ENCODE measurements around the gene FRAS1. TPM values are rescaled to one million over a fixed set of nuclear protein-coding genes. Genes with fewer than 3 reads are reported as not detected.

The FRAS1 gene
- total RNA-seq = 19.8 and 30.4 TPM in 2 replicates

DNA sequence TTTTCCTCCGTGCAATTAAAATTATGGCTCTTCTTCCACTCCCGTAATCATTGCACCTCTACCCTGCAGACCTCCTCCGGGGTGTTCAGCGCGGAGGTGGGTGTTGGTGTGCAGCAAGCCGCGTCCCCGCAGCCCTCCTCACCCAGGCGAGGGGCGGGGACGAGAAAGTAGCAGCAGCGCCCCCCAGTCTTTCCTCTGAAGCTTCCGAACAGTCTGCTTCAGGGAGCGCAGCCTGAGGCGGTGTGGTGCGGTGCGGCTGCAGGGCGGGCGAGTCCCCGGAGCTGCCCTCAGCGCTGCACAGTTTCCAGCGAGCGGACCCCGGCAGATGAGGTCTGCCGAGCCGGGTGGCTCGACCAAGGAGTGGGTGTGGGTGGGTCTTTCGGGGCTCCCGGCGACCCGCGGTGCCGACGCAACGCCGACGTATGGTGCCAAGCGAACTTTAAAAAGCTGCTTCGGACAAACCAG is at the start of gene FRAS1:
Gene FRAS1 (plus strand): TSS at position 189 of the 465 bp plus-strand sequence. CDS start 687 bp downstream, outside the sequence.

GRCh38 chr4:78551420-78552351 is 494.6 kb downstream of the FRAS1 start, which contains the start of gene ANXA3:
ANXA3 (plus strand) TSS chr4:78551770; CDS start chr4:78554474, 2,704 bp downstream.

Other genes with a start within 250 kb of the FRAS1 start
- 20.5 and 42.4 TPM in 2 replicates for gene CNOT6L, start 238.0 kb upstream of the FRAS1 start, total RNA-seq
- gene MRPL1, start 194.5 kb upstream of the FRAS1 start, total RNA-seq = 21.2 and 32.0 TPM in 2 replicates

Data from nasal cavity respiratory epithelium epithelial cell of viscerocranial mucosa (primary cell).